Bronchial epithelial cell (primary cell): ENCODE data around the gene CHST8. TPM values are rescaled to one million over a fixed set of nuclear protein-coding genes. Genes with fewer than 3 reads are reported as not detected.

Experiments
- DNase-seq: peaks from one replicate; pipeline ENCODE4 v3.0.0-alpha.2; 2010; ENCODE audit warnings: low read depth
- FAIRE-seq: peaks from 2 replicates; lab custom pipeline; 2011; peaks lifted over from hg19 to GRCh38; lab: Jason Lieb, UNC
- H3K27me3 ChIP-seq: 2 replicates; pipeline ENCODE4 v1.5.1; 2011; ENCODE audit warnings: low read length; ENCODE audit not compliant: control insufficient read depth, insufficient read depth
- H3K36me3 ChIP-seq: 2 replicates; pipeline ENCODE4 v1.5.1; 2011; ENCODE audit warnings: low read length; ENCODE audit not compliant: control insufficient read depth, insufficient read depth
- H3K4me3 ChIP-seq: 2 replicates; pipeline ENCODE4 v1.5.1; 2011; ENCODE audit warnings: mild to moderate bottlenecking, low read depth, low read length, control low read depth
- total RNA-seq: library from RNA; depleted of rRNA; stranded (reverse); fragments of >200 nt; gene quantifications from 2 replicates; pipeline ENCODE4 v1.2.1, GENCODE V29; 2014
- TF ChIP-seq, protein P1 (sequence below): IDR thresholded peaks from 2 replicates; pipeline ENCODE4 v1.5.1; 2011; ENCODE audit warnings: mild to moderate bottlenecking, moderate library complexity, low read length, control low read depth, inconsistent platforms; ENCODE audit not compliant: insufficient read depth, severe bottlenecking

The CHST8 gene
- total RNA-seq, 1 donor from 2014 or later: under 0.01 TPM

DNA sequence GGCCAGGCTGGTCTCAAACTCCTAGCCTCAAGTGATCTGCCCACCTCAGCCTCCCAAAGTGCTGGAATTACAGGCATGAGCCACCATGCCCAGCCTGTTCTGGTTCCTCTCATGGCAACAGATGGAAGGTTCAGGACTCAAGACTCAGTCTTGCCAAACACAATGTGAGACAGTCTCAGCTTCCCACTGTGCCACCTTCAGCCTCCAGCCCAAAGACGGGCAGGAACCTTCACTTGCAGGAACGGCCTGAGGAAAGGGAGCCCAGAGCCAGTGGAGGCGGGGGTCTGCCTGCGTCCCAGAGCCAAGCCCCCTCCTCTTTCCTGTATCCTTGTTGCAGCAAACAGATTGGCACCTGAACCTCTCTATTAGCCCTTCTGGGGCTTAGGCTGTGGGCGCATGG is 2.9 kb upstream of the CHST8 start:
- no peak for FAIRE-seq
- TF ChIP-seq, protein P1, sequence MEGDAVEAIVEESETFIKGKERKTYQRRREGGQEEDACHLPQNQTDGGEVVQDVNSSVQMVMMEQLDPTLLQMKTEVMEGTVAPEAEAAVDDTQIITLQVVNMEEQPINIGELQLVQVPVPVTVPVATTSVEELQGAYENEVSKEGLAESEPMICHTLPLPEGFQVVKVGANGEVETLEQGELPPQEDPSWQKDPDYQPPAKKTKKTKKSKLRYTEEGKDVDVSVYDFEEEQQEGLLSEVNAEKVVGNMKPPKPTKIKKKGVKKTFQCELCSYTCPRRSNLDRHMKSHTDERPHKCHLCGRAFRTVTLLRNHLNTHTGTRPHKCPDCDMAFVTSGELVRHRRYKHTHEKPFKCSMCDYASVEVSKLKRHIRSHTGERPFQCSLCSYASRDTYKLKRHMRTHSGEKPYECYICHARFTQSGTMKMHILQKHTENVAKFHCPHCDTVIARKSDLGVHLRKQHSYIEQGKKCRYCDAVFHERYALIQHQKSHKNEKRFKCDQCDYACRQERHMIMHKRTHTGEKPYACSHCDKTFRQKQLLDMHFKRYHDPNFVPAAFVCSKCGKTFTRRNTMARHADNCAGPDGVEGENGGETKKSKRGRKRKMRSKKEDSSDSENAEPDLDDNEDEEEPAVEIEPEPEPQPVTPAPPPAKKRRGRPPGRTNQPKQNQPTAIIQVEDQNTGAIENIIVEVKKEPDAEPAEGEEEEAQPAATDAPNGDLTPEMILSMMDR: no peak
- Histone ChIP-seq H3K27me3 (peaks cover 26% of the 10 kb centered on the region), H3K4me3 (no peak overlapping the region), H3K36me3 (no peaks in the 10 kb centered on the region)
- DNase-seq: no peak

DNA sequence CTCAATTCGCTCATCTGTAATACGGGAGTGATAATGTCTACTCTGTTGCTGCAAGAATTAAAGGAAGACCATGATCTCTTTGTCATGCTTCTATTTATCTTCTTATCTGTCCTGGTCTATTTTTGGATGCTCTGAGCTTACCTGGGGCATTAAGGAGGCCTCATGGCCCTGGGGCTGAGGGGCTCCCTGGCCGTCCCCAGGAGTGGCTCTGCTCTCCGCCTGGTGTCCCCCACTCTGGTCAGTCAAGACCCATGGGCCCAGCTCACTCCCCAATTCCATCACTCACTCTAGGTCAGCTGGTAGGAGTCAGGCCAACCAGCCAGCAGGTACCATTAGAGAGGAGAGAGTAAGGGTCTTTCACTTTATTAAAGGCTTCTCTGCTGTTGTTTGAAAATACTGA is 1.1 kb upstream of the CHST8 start:
- Histone ChIP-seq H3K27me3 (peaks cover 28% of the 10 kb centered on the region), H3K4me3 (no peak overlapping the region), H3K36me3 (no peaks in the 10 kb centered on the region)
- no peak for DNase-seq
- no peak for FAIRE-seq
- TF ChIP-seq, protein P1: no peak

DNA sequence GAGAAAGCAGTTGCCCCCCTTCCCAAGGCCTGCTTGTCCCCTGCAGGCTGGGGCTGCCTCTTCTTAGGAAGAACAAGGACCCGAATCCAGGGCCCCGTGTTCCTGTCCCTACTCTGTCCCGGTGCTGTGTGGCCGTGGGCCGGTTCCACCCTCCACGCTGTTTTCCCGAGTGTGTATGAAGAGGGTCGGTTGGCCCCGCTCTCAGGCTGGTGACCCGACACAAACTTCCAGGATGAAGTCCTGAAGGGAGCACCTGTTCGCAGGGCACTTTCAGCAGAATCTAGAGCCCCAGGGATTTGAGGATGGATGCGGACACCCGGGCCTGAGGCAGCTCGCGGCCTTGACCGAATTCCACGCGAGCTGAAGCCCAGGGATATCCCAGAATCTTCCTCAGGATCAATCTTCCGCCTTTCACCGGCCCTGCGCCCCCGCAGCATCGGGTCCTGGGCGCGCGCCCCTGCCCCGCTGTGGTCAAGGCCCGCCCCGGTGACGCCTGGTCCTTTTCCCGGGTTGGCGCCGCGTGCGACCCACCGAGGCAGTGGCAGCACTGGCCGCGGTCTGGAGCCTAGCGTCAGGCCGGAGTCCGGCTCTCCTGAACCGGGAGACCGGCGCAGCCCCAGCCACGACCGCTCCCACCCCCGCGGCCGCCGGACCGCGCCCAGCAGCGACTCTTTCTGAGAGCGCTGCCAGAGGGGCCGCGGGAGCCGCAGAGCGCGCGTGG is 528 bp upstream of the CHST8 start:
- Histone ChIP-seq H3K4me3 (no peak overlapping the region), H3K27me3 (peaks cover 28% of the 10 kb centered on the region), H3K36me3 (no peaks in the 10 kb centered on the region)
- DNase-seq (no peak), FAIRE-seq (no peak)
- TF ChIP-seq, protein P1: no peak

DNA sequence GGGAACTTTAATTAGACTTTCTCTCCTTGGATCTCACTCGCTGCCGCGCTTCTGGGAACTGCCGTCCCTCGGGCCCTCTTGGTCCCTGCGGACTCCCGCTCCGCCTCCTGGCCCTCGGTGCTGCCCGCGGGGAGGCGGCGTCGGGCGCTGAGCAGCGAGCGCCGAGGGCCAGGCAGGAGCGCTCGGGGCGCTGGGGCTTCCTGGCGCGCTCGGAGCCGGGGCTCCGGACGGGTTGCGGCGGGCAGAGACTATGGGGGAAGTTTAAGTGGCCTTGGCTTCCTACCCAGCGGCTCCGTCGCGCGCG is 704 bp downstream of the CHST8 start:
- DNase-seq: no peak
- Histone ChIP-seq H3K36me3 (no peaks in the 10 kb centered on the region), H3K4me3 (no peak overlapping the region), H3K27me3 (peaks cover 28% of the 10 kb centered on the region)
- TF ChIP-seq, protein P1: no peak
- FAIRE-seq: no peak

DNA sequence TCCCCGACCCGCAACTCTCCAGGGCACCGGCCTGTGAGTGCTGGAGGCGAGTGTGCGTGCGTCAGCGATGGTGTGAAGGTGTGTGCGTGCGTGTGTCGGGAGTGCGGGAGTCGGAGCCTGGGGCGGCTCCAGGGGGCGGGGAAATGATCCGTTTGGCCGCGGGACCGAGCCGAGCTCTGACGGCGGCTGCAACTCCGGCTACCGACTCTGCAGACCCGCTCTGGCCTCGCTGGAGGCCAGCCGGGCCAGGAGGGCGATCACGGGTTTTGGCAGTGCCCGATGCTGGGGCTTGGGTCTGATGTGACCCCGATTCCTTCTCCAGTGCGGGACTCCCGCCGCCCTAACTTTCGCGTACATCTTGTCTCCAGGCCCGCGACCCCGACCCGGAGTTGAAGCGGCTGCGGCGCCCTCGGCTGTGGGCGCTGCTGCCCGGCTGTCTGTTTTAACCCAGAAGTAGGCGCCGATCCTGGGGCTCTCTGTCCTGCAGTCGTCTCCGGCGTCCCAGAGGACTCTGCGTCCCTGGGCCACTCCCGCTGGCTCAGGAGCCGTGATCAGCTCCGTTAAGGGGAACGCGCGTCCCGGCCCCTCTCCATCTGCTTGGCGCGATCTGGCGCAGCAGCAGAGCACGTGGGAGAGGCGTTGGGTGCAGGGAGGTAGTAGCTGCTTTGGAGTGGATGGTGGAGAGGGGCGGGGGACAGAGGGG is 1.2 kb downstream of the CHST8 start:
- H3K27me3 ChIP-seq: peaks cover 28% of the 10 kb centered on the region
- TF ChIP-seq, protein P1: no peak
- no peak for DNase-seq
- no peak overlapping the region for H3K4me3 ChIP-seq
- H3K36me3 ChIP-seq: no peaks in the 10 kb centered on the region
- no peak for FAIRE-seq
